ENCODE results near the gene KY. TPM values are rescaled to one million over a fixed set of nuclear protein-coding genes. Genes with fewer than 3 reads are reported as not detected.

KY gene
- total and polyA plus RNA-seq, 2 of the 13 experiments (the other 11 are each of a cell fraction or from before 2014, with no cell fraction given) = not detected

- H3K4me2 ChIP-seq (ENCODE audit: low read depth, low read length) = no peak overlapping the region
- ATAC-seq = no peak
- in situ Hi-C loops (cut with HindIII; ENCODE audit: extremely low pct_ligation_motif_present, low pct_unique_long_range_greater_than_20kb) (loop anchor here (25.0 kb wide), 2 partner anchors 893 to 1268 kb away; no protein-coding TSS in a partner anchor), intact Hi-C loops (cut with micrococcal nuclease; ENCODE audit: unreplicated experiment) (no loop called here)
- no peaks in the 10 kb centered on the region for H3K36me3 ChIP-seq (replicated peaks in 1 of 2; ENCODE audit: control insufficient read depth in 1 of 2, insufficient read depth in 2 of 2, low read length in 2 of 2)
- H2AFZ ChIP-seq (ENCODE audit: low read length) = no peak overlapping the region
- no peak overlapping the region for H3K9ac ChIP-seq (ENCODE audit: insufficient read depth, low read depth, low read length)
- no peaks in the 10 kb centered on the region for H3K9me3 ChIP-seq (ENCODE audit: low read length)
- ChIA-PET CTCF (ENCODE audit: low intra/inter-chr PET ratio, low total read pairs) (no interaction called here), POLR2A (no interaction called here)
- WGBS (ENCODE audit: low lambda C conversion rate) = 0% methylated on average over 2 of the region's 2 CpGs
- 0 out of 2 replicates have a peak, but pooled peaks cover 8% of the 10 kb centered on the region for H3K4me1 ChIP-seq (ENCODE audit: insufficient read depth, low read length)
- no peak for DNase-seq (ENCODE audit: low spot score)
- no peaks in the 10 kb centered on the region for H4K20me1 ChIP-seq (ENCODE audit: insufficient read depth, low read length)
- H3K4me3 ChIP-seq (replicated peaks in 1 of 3; ENCODE audit: insufficient read depth in 1 of 3, low read depth in 2 of 3, low read length in 3 of 3) = no peak overlapping the region
- H3K79me2 ChIP-seq (ENCODE audit: insufficient read depth, low read length) = no peaks in the 10 kb centered on the region
- no peak overlapping the region for H3K27ac ChIP-seq (ENCODE audit: extremely low read length, insufficient read depth, low read length)
- BruUV-seq (replicated peaks) = no TSS peak
- TF ChIP-seq AKNA (CRISPR knock-in tag; IDR thresholded peaks at IDR 0.05; ENCODE audit: borderline replicate concordance) = no peak
- TF ChIP-seq NFKB2 (CRISPR knock-in tag; IDR thresholded peaks at IDR 0.05; ENCODE audit: borderline replicate concordance) = no peak
- TF ChIP-seq HOXA3 (CRISPR knock-in tag; IDR thresholded peaks at IDR 0.05) = no peak
- peaks cover 0 to 3% of the 10 kb centered on the region in 2 experiments; a peak in 1 of 5 replicates for H3K27me3 ChIP-seq (ENCODE audit: control insufficient read depth in 1 of 2, insufficient read depth in 2 of 2, low read length in 2 of 2)
- no peak for FAIRE-seq
These were observed 31.6 kb downstream of the KY start for GRCh38 chr3:134619301-134619615.
